ENCODE results near the gene CLEC11A. TPM values are rescaled to one million over a fixed set of nuclear protein-coding genes. Genes with fewer than 3 reads are reported as not detected.
A peak's percentile ranks its signal among the peaks of the same experiment; 100 is the strongest.

The CLEC11A gene
- total and polyA plus RNA-seq, 2 experiments from 2014 or later = 122 to 164 TPM

- H3K27ac ChIP-seq = no peak overlapping the region
- WGBS, 2 experiments (ENCODE audit: low coverage in 1 of 2, low lambda C conversion rate in 2 of 2, missing lambda C conversion rate in 2 of 2) = 5 to 9% methylated on average over 14 to 22 of the region's 23 CpGs
- in situ Hi-C loops (cut with MboI) = no loop called here
Observed at GRCh38 chr19:50693064-50693975, 29.8 kb upstream of the CLEC11A start.

GRCh38 chr19:50694815-50695145 is 28.4 kb upstream of the CLEC11A start:
- no peak overlapping the region for H3K27ac ChIP-seq
- no peaks in the 10 kb centered on the region for H3K4me1 ChIP-seq (ENCODE audit: insufficient read depth)
- no peaks in the 10 kb centered on the region for H3K9me2 ChIP-seq (ENCODE audit: insufficient read depth)
- H3K4me3 ChIP-seq = no peak overlapping the region
- no peaks in the 10 kb centered on the region for H4K20me1 ChIP-seq (ENCODE audit: insufficient read depth)
- H3K79me2 ChIP-seq (ENCODE audit: insufficient read depth) = no peaks in the 10 kb centered on the region
- H3K27me3 ChIP-seq (replicated peaks; ENCODE audit: insufficient read depth) = peaks cover 12% of the 10 kb centered on the region
- no peaks in the 10 kb centered on the region for H3F3A ChIP-seq (ENCODE audit: insufficient read depth)
- in situ Hi-C loops (cut with MboI) = no loop called here
- no peak for TF ChIP-seq EZH2 (IDR thresholded peaks at IDR 0.05; ENCODE audit: insufficient read depth, poor library complexity, severe bottlenecking)
- no peak for TF ChIP-seq EZH2phosphoT487 (IDR thresholded peaks at IDR 0.05; ENCODE audit: insufficient read depth, low read depth)
- WGBS, 2 experiments (ENCODE audit: low coverage in 1 of 2, low lambda C conversion rate in 2 of 2, missing lambda C conversion rate in 2 of 2) = 6% methylated on average over 24 of the region's 51 CpGs; no CpG with 5 or more reads in 1 of the 2 experiments
- no peak overlapping the region for H3K9ac ChIP-seq
- no peaks in the 10 kb centered on the region for H3K9me3 ChIP-seq (ENCODE audit: low read depth)
- no peak overlapping the region for H3K4me2 ChIP-seq (ENCODE audit: unreplicated experiment)
- DNase-seq = no peak
- no peaks in the 10 kb centered on the region for H3K36me3 ChIP-seq (ENCODE audit: low read depth)
- no peak overlapping the region for H2AFZ ChIP-seq

More at GRCh38 chr19:50693064-50693975, 29.8 kb upstream of the CLEC11A start:
- H3K27me3 ChIP-seq (replicated peaks; ENCODE audit: insufficient read depth) = peaks cover 12% of the 10 kb centered on the region
- no peak for DNase-seq
- H3K9me3 ChIP-seq (ENCODE audit: low read depth) = no peaks in the 10 kb centered on the region
- H4K20me1 ChIP-seq (ENCODE audit: insufficient read depth) = no peaks in the 10 kb centered on the region
- TF ChIP-seq EZH2 (IDR thresholded peaks at IDR 0.05; ENCODE audit: insufficient read depth, poor library complexity, severe bottlenecking) = no peak
- TF ChIP-seq EZH2phosphoT487 (IDR thresholded peaks at IDR 0.05; ENCODE audit: insufficient read depth, low read depth) = no peak
- H3F3A ChIP-seq (ENCODE audit: insufficient read depth) = no peaks in the 10 kb centered on the region
- no peak overlapping the region for H3K4me3 ChIP-seq
- H2AFZ ChIP-seq = no peak overlapping the region
- no peaks in the 10 kb centered on the region for H3K4me1 ChIP-seq (ENCODE audit: insufficient read depth)
- H3K9me2 ChIP-seq (ENCODE audit: insufficient read depth) = no peaks in the 10 kb centered on the region
- no peak overlapping the region for H3K4me2 ChIP-seq (ENCODE audit: unreplicated experiment)
- H3K36me3 ChIP-seq (ENCODE audit: low read depth) = no peaks in the 10 kb centered on the region
- H3K9ac ChIP-seq = no peak overlapping the region
- H3K79me2 ChIP-seq (ENCODE audit: insufficient read depth) = no peaks in the 10 kb centered on the region

- peak; percentile 41 for DNase-seq
- Histone ChIP-seq H3K27ac (no peak overlapping the region), H3K9me3 (ENCODE audit: low read depth) (no peaks in the 10 kb centered on the region), H3F3A (ENCODE audit: insufficient read depth) (no peaks in the 10 kb centered on the region), H3K4me2 (ENCODE audit: unreplicated experiment) (no peak overlapping the region), H2AFZ (no peak overlapping the region), H3K9me2 (ENCODE audit: insufficient read depth) (no peaks in the 10 kb centered on the region), H3K4me1 (ENCODE audit: insufficient read depth) (no peaks in the 10 kb centered on the region), H3K4me3 (no peak overlapping the region), H3K36me3 (ENCODE audit: low read depth) (no peaks in the 10 kb centered on the region), H3K9ac (no peak overlapping the region), H3K79me2 (ENCODE audit: insufficient read depth) (no peaks in the 10 kb centered on the region), H3K27me3 (replicated peaks; ENCODE audit: insufficient read depth) (peaks cover 12% of the 10 kb centered on the region), H4K20me1 (ENCODE audit: insufficient read depth) (no peaks in the 10 kb centered on the region)
- TF ChIP-seq EZH2phosphoT487 (IDR thresholded peaks at IDR 0.05; ENCODE audit: insufficient read depth, low read depth) (no peak), EZH2 (IDR thresholded peaks at IDR 0.05; ENCODE audit: insufficient read depth, poor library complexity, severe bottlenecking) (no peak)
- 2 to 4% methylated on average over 25 to 66 of the region's 81 CpGs for WGBS, 2 experiments (ENCODE audit: low coverage in 1 of 2, low lambda C conversion rate in 2 of 2, missing lambda C conversion rate in 2 of 2)
- in situ Hi-C loops (cut with MboI) = no loop called here
Observed at GRCh38 chr19:50695251-50696093, 27.7 kb upstream of the CLEC11A start.

GRCh38 chr19:50696094-50696483 is 27.1 kb upstream of the CLEC11A start:
- no peaks in the 10 kb centered on the region for H3K9me3 ChIP-seq (ENCODE audit: low read depth)
- H2AFZ ChIP-seq = no peak overlapping the region
- H3K36me3 ChIP-seq (ENCODE audit: low read depth) = no peaks in the 10 kb centered on the region
- 64 to 65% methylated on average over 11 to 15 of the region's 15 CpGs for WGBS, 2 experiments (ENCODE audit: low coverage in 1 of 2, low lambda C conversion rate in 2 of 2, missing lambda C conversion rate in 2 of 2)
- DNase-seq = no peak
- no peaks in the 10 kb centered on the region for H3K9me2 ChIP-seq (ENCODE audit: insufficient read depth)
- no peak overlapping the region for H3K4me3 ChIP-seq
- no peak overlapping the region for H3K9ac ChIP-seq
- TF ChIP-seq EZH2 (IDR thresholded peaks at IDR 0.05; ENCODE audit: insufficient read depth, poor library complexity, severe bottlenecking) = no peak
- no peak for TF ChIP-seq EZH2phosphoT487 (IDR thresholded peaks at IDR 0.05; ENCODE audit: insufficient read depth, low read depth)
- no peaks in the 10 kb centered on the region for H4K20me1 ChIP-seq (ENCODE audit: insufficient read depth)
- H3K79me2 ChIP-seq (ENCODE audit: insufficient read depth) = no peaks in the 10 kb centered on the region
- peaks cover 12% of the 10 kb centered on the region for H3K27me3 ChIP-seq (replicated peaks; ENCODE audit: insufficient read depth)
- in situ Hi-C loops (cut with MboI) = no loop called here
- no peaks in the 10 kb centered on the region for H3F3A ChIP-seq (ENCODE audit: insufficient read depth)
- no peak overlapping the region for H3K4me2 ChIP-seq (ENCODE audit: unreplicated experiment)
- H3K4me1 ChIP-seq (ENCODE audit: insufficient read depth) = no peaks in the 10 kb centered on the region
- H3K27ac ChIP-seq = no peak overlapping the region

Data from GM23248 (cell line).